T-helper 9 cell (primary cell): ENCODE results near the gene CLK2.
A peak's percentile ranks its signal among the peaks of the same experiment; 100 is the strongest.
"Not testable (repeated sequence)": the region's sequence is repeated elsewhere in the genome, so short reads cannot be mapped to it uniquely, and the experiment has no call there.

Experiments
- DNase-seq: peaks from one replicate; pipeline ENCODE4 v3.0.0-alpha.2; 2020

Gene CLK2

GRCh38 chr1:155295942-155296267 lies 22.6 kb upstream of the CLK2 start:
- no peak for DNase-seq

- no peak for DNase-seq
These were observed 22.1 kb upstream of the CLK2 start for GRCh38 chr1:155295183-155295941.

- DNase-seq, result no peak
These were observed 21.3 kb upstream of the CLK2 start for GRCh38 chr1:155294520-155295182.

GRCh38 chr1:155293086-155293749 lies 19.9 kb upstream of the CLK2 start:
- no peak for DNase-seq

GRCh38 chr1:155291006-155291405 lies 17.7 kb upstream of the CLK2 start:
- DNase-seq, result not testable (repeated sequence)

- DNase-seq, result no peak
These were observed 14.8 kb upstream of the CLK2 start for GRCh38 chr1:155287987-155288543.

- DNase-seq, result no peak
These were observed 13.2 kb upstream of the CLK2 start for GRCh38 chr1:155286544-155286943.

GRCh38 chr1:155285631-155286044 lies 12.3 kb upstream of the CLK2 start:
- DNase-seq, result no peak

- no peak for DNase-seq
These were observed 11.8 kb upstream of the CLK2 start for GRCh38 chr1:155285063-155285462.

GRCh38 chr1:155284476-155284875 lies 11.2 kb upstream of the CLK2 start:
- no peak for DNase-seq

- no peak for DNase-seq
These were observed 9.3 kb upstream of the CLK2 start for GRCh38 chr1:155282488-155283091.

- DNase-seq, result no peak
These were observed 6.0 kb upstream of the CLK2 start for GRCh38 chr1:155279268-155279667.

- DNase-seq, result no peak
These were observed 5.4 kb upstream of the CLK2 start for GRCh38 chr1:155278689-155279160.

GRCh38 chr1:155277902-155278688 lies 4.8 kb upstream of the CLK2 start:
- DNase-seq, result peak; percentile 76

GRCh38 chr1:155277070-155277901 lies 4.0 kb upstream of the CLK2 start, which contains the start of gene HCN3:
Gene HCN3 (plus strand): TSS chr1:155277463. CDS start chr1:155277591, 128 bp downstream.
- peak; percentile 89 for DNase-seq

GRCh38 chr1:155272466-155273342 lies 600 bp downstream of the CLK2 start:
- DNase-seq, result no peak

- DNase-seq, result no peak
These were observed 3.9 kb downstream of the CLK2 start for GRCh38 chr1:155269381-155269780.

- DNase-seq, result no peak
These were observed 4.7 kb downstream of the CLK2 start for GRCh38 chr1:155268630-155269029.

GRCh38 chr1:155267373-155267772 lies 5.9 kb downstream of the CLK2 start:
- DNase-seq, result no peak

GRCh38 chr1:155266553-155266952 lies 6.8 kb downstream of the CLK2 start:
- no peak for DNase-seq
